Measurements from ENCODE around the gene TMEM72. TPM values are rescaled to one million over a fixed set of nuclear protein-coding genes. Genes with fewer than 3 reads are reported as not detected.

The TMEM72 gene
- total RNA-seq, 4 donors from 2014 or later = 0.35 TPM; not detected in 3

DNA sequence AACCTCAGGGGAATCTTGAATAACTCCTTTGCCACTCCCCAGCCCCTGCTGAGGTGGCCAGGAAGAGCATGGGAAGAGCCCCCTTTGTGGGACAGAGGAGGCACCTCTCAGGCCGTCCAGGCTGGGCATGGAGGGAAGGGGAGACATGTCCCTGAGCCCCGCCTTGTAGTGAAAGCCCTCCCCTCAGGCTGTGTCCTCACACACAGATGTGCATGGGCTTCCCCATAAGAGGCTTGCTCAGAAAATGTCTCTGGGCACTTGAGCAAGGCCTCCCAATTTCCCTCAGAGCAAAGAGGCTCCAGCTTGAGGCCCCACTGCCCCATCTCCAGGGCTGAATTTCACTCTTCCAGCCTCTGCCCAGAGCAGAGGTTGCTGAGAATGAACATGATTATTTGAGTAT lies 3.8 kb downstream of the TMEM72 start:
- no peak overlapping the region for H3K4me3 ChIP-seq
- TF ChIP-seq, protein P1, sequence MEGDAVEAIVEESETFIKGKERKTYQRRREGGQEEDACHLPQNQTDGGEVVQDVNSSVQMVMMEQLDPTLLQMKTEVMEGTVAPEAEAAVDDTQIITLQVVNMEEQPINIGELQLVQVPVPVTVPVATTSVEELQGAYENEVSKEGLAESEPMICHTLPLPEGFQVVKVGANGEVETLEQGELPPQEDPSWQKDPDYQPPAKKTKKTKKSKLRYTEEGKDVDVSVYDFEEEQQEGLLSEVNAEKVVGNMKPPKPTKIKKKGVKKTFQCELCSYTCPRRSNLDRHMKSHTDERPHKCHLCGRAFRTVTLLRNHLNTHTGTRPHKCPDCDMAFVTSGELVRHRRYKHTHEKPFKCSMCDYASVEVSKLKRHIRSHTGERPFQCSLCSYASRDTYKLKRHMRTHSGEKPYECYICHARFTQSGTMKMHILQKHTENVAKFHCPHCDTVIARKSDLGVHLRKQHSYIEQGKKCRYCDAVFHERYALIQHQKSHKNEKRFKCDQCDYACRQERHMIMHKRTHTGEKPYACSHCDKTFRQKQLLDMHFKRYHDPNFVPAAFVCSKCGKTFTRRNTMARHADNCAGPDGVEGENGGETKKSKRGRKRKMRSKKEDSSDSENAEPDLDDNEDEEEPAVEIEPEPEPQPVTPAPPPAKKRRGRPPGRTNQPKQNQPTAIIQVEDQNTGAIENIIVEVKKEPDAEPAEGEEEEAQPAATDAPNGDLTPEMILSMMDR (IDR thresholded peaks at IDR 0.05) = no peak
- TF ChIP-seq POLR2A (IDR thresholded peaks at IDR 0.05) = no peak
- no peak for TF ChIP-seq POLR2AphosphoS5 (IDR thresholded peaks at IDR 0.05)
- TF ChIP-seq EP300 (IDR thresholded peaks at IDR 0.05) = no peak
- no peaks in the 10 kb centered on the region for H3K9me3 ChIP-seq
- no peak overlapping the region for H3K27ac ChIP-seq
- no peaks in the 10 kb centered on the region for H3K36me3 ChIP-seq
- H3K27me3 ChIP-seq = no peaks in the 10 kb centered on the region
- 80% methylated on average over 1 of the region's 2 CpGs; no CpG with 5 or more reads in 1 of the 2 donors for WGBS, 2 donors (ENCODE audit: low coverage in 1 of 2)
- peaks cover 0 to 19% (median 0%) of the 10 kb centered on the region in 3 donors for H3K4me1 ChIP-seq
- ATAC-seq = no peak

DNA sequence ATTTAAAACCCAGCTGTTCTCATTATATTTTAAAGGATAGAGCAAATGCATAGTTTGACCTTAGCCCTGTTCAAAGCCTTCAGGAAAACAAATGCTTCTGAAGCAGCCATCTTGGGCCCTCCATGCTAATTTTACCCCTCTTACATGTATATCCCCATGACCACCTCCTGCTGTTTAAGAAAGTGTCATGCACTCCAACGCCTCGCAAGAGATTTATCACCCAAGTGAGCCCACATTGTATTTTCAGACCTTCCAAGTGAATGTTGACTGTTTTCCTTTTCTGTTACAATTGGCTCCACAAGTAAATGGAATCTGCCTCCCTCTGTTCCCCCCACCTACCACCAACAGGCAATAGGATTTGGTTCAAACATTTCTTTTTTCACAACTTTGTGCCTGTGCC lies 5.3 kb downstream of the TMEM72 start:
- Histone ChIP-seq H3K27me3 (no peaks in the 10 kb centered on the region), H3K27ac (no peak overlapping the region), H3K36me3 (no peaks in the 10 kb centered on the region), H3K4me3 (no peak overlapping the region), H3K4me1 (peaks cover 0 to 8% (median 0%) of the 10 kb centered on the region in 3 donors), H3K9me3 (no peaks in the 10 kb centered on the region)
- TF ChIP-seq EP300 (IDR thresholded peaks at IDR 0.05) (no peak), POLR2A (IDR thresholded peaks at IDR 0.05) (no peak), POLR2AphosphoS5 (IDR thresholded peaks at IDR 0.05) (no peak)
- TF ChIP-seq, protein P1 (IDR thresholded peaks at IDR 0.05) = no peak
- 70 to 72% methylated on average over 2 of the region's 2 CpGs for WGBS, 2 donors (ENCODE audit: low coverage in 1 of 2)
- no peak for ATAC-seq

DNA sequence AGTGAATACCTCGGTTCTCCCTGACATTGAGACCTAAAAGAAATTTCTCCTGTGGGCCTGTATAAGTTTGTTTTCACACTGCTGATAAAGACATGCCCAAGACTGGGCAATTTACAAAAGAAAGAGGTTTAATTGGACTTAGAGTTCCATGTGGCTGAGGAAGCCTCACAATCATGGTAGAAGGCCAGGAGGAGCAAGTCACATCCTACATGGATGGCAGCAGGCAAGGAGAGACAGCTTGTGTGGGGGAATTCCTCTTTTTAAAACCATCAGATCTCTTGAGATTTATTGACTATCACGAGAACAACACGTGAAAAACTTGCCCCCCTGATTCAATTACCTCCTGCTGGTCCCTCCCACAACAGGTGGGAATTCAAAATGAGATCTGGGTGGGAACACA lies 6.7 kb downstream of the TMEM72 start:
- Histone ChIP-seq H3K9me3 (no peaks in the 10 kb centered on the region), H3K4me3 (no peak overlapping the region), H3K27me3 (no peaks in the 10 kb centered on the region), H3K36me3 (no peaks in the 10 kb centered on the region), H3K4me1 (no peaks in the 10 kb centered on the region), H3K27ac (no peak overlapping the region)
- WGBS, 2 donors (ENCODE audit: low coverage in 1 of 2) = 79 to 93% methylated on average over 2 to 3 of the region's 3 CpGs
- TF ChIP-seq EP300 (IDR thresholded peaks at IDR 0.05) (no peak), POLR2AphosphoS5 (IDR thresholded peaks at IDR 0.05) (no peak), POLR2A (IDR thresholded peaks at IDR 0.05) (no peak)
- TF ChIP-seq, protein P1 (IDR thresholded peaks at IDR 0.05) = no peak
- ATAC-seq = no peak

DNA sequence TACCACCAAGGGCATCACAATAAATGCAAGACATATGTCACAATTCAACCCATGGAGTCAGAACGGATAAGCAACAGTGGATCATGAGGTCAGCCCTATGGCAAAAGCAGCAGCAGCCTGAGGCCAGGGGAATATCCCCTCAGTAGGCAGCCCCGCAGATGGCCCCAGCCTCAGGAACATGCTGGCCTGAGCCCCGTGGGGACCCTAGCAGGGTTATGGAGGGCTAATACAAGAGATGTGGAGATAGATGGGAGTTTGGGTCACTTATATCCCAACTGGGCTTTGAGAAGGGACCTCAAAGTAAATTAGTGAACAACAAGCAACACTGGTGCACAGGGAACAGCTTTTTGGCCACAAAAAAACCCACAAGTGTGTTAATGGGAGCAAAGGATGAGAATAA lies 9.1 kb downstream of the TMEM72 start:
- WGBS, 2 donors (ENCODE audit: low coverage in 1 of 2) = 40% methylated on average over 1 of the region's 3 CpGs; no CpG with 5 or more reads in 1 of the 2 donors
- ATAC-seq = no peak
- Histone ChIP-seq H3K36me3 (no peaks in the 10 kb centered on the region), H3K9me3 (no peaks in the 10 kb centered on the region), H3K4me3 (no peak overlapping the region), H3K4me1 (no peaks in the 10 kb centered on the region), H3K27ac (no peak overlapping the region), H3K27me3 (no peaks in the 10 kb centered on the region)
- TF ChIP-seq EP300 (IDR thresholded peaks at IDR 0.05) = no peak
- TF ChIP-seq, protein P1 (IDR thresholded peaks at IDR 0.05) = no peak
- no peak for TF ChIP-seq POLR2AphosphoS5 (IDR thresholded peaks at IDR 0.05)
- no peak for TF ChIP-seq POLR2A (IDR thresholded peaks at IDR 0.05)

DNA sequence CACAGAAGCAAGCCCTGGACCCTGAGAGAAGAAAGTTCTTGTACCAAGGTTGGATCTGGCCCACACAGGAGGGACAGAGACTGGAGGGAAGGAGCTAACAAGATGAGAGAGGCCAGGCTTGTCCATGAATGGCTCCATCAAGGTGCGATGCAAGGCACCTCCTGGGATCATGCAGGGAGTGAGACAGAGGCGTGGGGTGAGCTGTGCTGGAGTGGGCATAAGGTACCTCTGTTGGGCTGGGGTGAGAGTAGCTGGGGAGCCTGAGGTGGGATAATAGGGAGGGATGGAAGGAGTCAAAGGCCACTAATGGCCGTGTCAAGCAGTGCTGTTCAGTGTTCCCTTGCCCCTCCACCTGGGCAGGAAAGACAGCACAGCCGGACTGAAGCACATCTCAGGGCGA lies 9.9 kb downstream of the TMEM72 start:
- 100% methylated on average over 1 to 4 of the region's 5 CpGs for WGBS, 2 donors (ENCODE audit: low coverage in 1 of 2)
- no peak for TF ChIP-seq POLR2A (IDR thresholded peaks at IDR 0.05)
- TF ChIP-seq, protein P1 (IDR thresholded peaks at IDR 0.05) = no peak
- TF ChIP-seq POLR2AphosphoS5 (IDR thresholded peaks at IDR 0.05) = no peak
- TF ChIP-seq EP300 (IDR thresholded peaks at IDR 0.05) = no peak
- Histone ChIP-seq H3K27me3 (no peaks in the 10 kb centered on the region), H3K27ac (no peak overlapping the region), H3K4me3 (no peak overlapping the region), H3K36me3 (no peaks in the 10 kb centered on the region), H3K9me3 (no peaks in the 10 kb centered on the region), H3K4me1 (no peaks in the 10 kb centered on the region)
- no peak for ATAC-seq
